22Rv1 (cell line): ENCODE data around the gene DCAF4.

Experiments used
- H3K27ac ChIP-seq: fragments of 450-650 bp; 2 replicates; pipeline ENCODE4 v1.5.1; 2017
- ZFX ChIP-seq: fragments of 450-650 bp; IDR thresholded peaks from 2 replicates; pipeline ENCODE4 v1.6.1; 2017; ENCODE audit warnings: antibody characterized with exemption, borderline replicate concordance
- TF ChIP-seq, protein P1 (sequence below): fragments of 450-650 bp; IDR thresholded peaks from 2 replicates; pipeline ENCODE4 v1.5.1; 2017; ENCODE audit warnings: mild to moderate bottlenecking

DCAF4 gene

DNA sequence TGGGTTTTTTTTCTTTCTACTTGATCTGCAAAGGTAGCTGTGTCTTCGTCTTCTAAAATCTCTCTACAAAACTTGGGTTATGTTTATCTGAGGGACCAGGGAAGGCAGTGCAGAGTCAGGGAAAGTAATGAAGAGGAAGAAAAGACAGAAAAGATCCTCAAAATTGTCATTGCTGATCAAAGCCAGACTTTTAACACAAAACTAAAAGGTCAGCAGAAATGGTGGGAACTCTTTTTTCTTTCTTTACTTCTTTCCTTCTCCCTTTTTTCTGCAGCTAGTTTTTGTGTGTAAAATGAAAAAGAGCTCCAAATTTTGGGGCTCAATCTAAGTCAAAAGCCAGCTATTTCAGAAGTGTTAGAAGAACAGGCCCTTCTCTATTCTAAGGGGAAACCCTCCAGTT, 44.2 kb upstream of the DCAF4 start:
- TF ChIP-seq ZFX, result no peak
- TF ChIP-seq, protein P1, sequence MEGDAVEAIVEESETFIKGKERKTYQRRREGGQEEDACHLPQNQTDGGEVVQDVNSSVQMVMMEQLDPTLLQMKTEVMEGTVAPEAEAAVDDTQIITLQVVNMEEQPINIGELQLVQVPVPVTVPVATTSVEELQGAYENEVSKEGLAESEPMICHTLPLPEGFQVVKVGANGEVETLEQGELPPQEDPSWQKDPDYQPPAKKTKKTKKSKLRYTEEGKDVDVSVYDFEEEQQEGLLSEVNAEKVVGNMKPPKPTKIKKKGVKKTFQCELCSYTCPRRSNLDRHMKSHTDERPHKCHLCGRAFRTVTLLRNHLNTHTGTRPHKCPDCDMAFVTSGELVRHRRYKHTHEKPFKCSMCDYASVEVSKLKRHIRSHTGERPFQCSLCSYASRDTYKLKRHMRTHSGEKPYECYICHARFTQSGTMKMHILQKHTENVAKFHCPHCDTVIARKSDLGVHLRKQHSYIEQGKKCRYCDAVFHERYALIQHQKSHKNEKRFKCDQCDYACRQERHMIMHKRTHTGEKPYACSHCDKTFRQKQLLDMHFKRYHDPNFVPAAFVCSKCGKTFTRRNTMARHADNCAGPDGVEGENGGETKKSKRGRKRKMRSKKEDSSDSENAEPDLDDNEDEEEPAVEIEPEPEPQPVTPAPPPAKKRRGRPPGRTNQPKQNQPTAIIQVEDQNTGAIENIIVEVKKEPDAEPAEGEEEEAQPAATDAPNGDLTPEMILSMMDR, result no peak
- H3K27ac ChIP-seq, result no peak overlapping the region

- TF ChIP-seq, protein P1, result no peak
- no peak for TF ChIP-seq ZFX
- H3K27ac ChIP-seq, result no peak overlapping the region
Measured at GRCh38 chr14:72882463-72882862, 43.8 kb upstream of the DCAF4 start.

- TF ChIP-seq, protein P1, result no peak
- TF ChIP-seq ZFX, result no peak
- H3K27ac ChIP-seq, result no peak overlapping the region
Measured at GRCh38 chr14:72883109-72883508, 43.2 kb upstream of the DCAF4 start.

DNA sequence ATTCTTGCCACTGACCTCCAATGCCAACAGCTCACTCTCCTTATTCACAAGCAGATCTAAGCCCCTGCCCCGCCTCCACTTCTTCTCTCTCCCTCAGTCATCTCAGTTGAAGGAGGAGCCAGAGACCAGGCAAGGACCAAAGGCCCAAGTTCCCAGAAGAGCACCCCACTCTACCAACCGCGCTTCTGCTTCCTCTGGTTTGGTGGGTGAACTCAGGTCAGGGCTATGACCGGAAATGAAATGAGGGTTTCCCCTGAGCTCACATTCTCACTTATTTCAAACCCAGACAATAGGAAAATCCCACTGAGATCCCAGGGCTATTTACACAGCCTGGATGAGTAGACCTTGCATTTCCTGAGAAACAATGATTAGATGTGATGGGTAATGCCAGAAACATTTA, 42.3 kb upstream of the DCAF4 start:
- H3K27ac ChIP-seq, result no peak overlapping the region
- TF ChIP-seq, protein P1, result no peak
- TF ChIP-seq ZFX, result no peak

GRCh38 chr14:72884386-72884785, 41.9 kb upstream of the DCAF4 start:
- TF ChIP-seq, protein P1, result no peak
- TF ChIP-seq ZFX, result no peak
- H3K27ac ChIP-seq, result no peak overlapping the region

DNA sequence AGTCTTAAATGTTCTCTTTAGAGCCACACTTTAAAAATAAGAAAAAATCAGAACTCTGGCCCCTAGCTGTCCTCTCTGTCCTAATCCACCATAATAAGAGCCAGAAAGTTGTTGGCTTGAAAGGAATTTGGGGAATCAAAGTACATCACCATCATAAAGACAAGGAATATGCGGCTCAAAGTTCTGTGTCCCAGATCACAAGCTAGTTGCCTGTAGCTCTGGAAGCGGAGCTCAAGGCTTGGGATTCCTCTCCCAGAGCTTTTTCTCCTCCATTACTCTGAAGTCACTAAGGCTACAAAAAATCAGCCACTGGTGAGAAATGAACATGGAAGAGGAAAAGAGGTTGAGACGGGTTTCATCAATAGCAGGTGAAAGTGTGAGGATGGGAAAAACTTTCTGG, 38.8 kb upstream of the DCAF4 start:
- no peak overlapping the region for H3K27ac ChIP-seq
- TF ChIP-seq, protein P1, result no peak
- no peak for TF ChIP-seq ZFX

DNA sequence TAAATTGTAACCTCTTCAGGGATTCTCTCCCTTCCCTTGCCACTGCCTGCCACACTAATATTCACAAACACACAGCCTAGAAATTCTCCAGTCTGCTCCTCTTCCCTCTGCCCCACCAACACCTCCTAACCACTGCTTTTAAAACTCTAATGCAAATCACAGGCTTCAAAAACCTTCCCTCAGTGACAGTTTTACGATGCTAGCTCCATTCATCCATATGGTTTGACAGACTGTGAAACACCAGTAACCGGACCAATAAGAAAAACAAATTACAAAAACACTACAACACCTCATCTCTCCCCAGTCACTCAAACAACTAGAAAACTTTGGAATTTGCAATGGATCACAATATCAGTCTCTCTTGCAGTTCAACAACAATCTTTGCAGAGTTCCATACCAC, 38.1 kb upstream of the DCAF4 start:
- H3K27ac ChIP-seq, result no peak overlapping the region
- TF ChIP-seq, protein P1, result no peak
- no peak for TF ChIP-seq ZFX
